ENCODE measurements around the gene APBB1. TPM values are rescaled to one million over a fixed set of nuclear protein-coding genes. Genes with fewer than 3 reads are reported as not detected.

The APBB1 gene
- total RNA-seq, 1 donor from 2014 or later = 72.0 TPM

- intact Hi-C loops (cut with DNase I) = loop anchor here (5.0 kb wide), 1 partner anchor 338 kb away; no protein-coding TSS in a partner anchor
These were observed 58.7 kb downstream of the APBB1 start for GRCh38 chr11:6360183-6360582.

GRCh38 chr11:6357222-6357621, 61.7 kb downstream of the APBB1 start:
- intact Hi-C loops (cut with DNase I) = no loop called here
- DNase-seq (ENCODE audit: low spot score) = no peak

More at GRCh38 chr11:6360183-6360582, 58.7 kb downstream of the APBB1 start:
- DNase-seq (ENCODE audit: low spot score) = no peak

GRCh38 chr11:6356503-6357055, 62.3 kb downstream of the APBB1 start:
- DNase-seq (ENCODE audit: low spot score) = no peak
- intact Hi-C loops (cut with DNase I) = no loop called here

- DNase-seq (ENCODE audit: low spot score) = no peak
- intact Hi-C loops (cut with DNase I) = no loop called here
These were observed 64.0 kb downstream of the APBB1 start for GRCh38 chr11:6354651-6355485.

GRCh38 chr11:6353367-6353987, 65.4 kb downstream of the APBB1 start:
- intact Hi-C loops (cut with DNase I) = loop anchor here (2.0 kb wide), 1 partner anchor 103 kb away; no protein-coding TSS in a partner anchor
- DNase-seq (ENCODE audit: low spot score) = no peak

- DNase-seq (ENCODE audit: low spot score) = no peak
- intact Hi-C loops (cut with DNase I) = loop anchor here (2.0 kb wide), 1 partner anchor 101 kb away; no protein-coding TSS in a partner anchor
These were observed 67.0 kb downstream of the APBB1 start for GRCh38 chr11:6351782-6352382.

GRCh38 chr11:6350486-6350885, 68.4 kb downstream of the APBB1 start:
- intact Hi-C loops (cut with DNase I) = no loop called here
- DNase-seq (ENCODE audit: low spot score) = no peak

- no peak for DNase-seq (ENCODE audit: low spot score)
- intact Hi-C loops (cut with DNase I) = no loop called here
These were observed 68.9 kb downstream of the APBB1 start for GRCh38 chr11:6350043-6350442.

GRCh38 chr11:6345366-6345765, 73.5 kb downstream of the APBB1 start:
- intact Hi-C loops (cut with DNase I) = no loop called here
- no peak for DNase-seq (ENCODE audit: low spot score)

Other genes with a start within 250 kb of the APBB1 start
- gene OR52B2, start 248.8 kb downstream of the APBB1 start, total RNA-seq = not detected
- gene OR52W1, start 219.9 kb downstream of the APBB1 start, total RNA-seq = not detected
- not detected for gene C11orf42, start 213.5 kb downstream of the APBB1 start, total RNA-seq
- 19.7 TPM for gene FHIP1B, start 184.5 kb downstream of the APBB1 start, total RNA-seq
- not detected for gene CNGA4, start 180.0 kb downstream of the APBB1 start, total RNA-seq
- not detected for gene CCKBR, start 159.3 kb downstream of the APBB1 start, total RNA-seq
- 77.6 TPM for gene CAVIN3, start 98.6 kb downstream of the APBB1 start, total RNA-seq
- 57.8 TPM for gene SMPD1, start 28.6 kb downstream of the APBB1 start, total RNA-seq
- 0.27 TPM for gene HPX, start 21.9 kb upstream of the APBB1 start, total RNA-seq
- 11.7 TPM for gene TRIM3, start 54.8 kb upstream of the APBB1 start, total RNA-seq
- 20.1 TPM for gene ARFIP2, start 62.2 kb upstream of the APBB1 start, total RNA-seq
- 21.7 TPM for gene TIMM10B, start 62.4 kb upstream of the APBB1 start, total RNA-seq
- 8.2 TPM for gene DNHD1, start 78.2 kb upstream of the APBB1 start, total RNA-seq
- gene RRP8, start 184.5 kb upstream of the APBB1 start, total RNA-seq = 21.3 TPM
- 229 TPM for gene ILK, start 184.7 kb upstream of the APBB1 start, total RNA-seq
- 126 TPM for gene TAF10, start 193.1 kb upstream of the APBB1 start, total RNA-seq
- 72.0 TPM for gene TPP1, start 200.3 kb upstream of the APBB1 start, total RNA-seq
- gene DCHS1, start 236.7 kb upstream of the APBB1 start, total RNA-seq = 9.2 TPM